HepG2 (cell line): ENCODE data around the gene NRSN2. TPM values are rescaled to one million over a fixed set of nuclear protein-coding genes. Genes with fewer than 3 reads are reported as not detected.

Source experiments
- BHLHE40 ChIP-seq: IDR thresholded peaks from 2 replicates; pipeline ENCODE4 v1.6.1; 2011; ENCODE audit warnings: low read length, improper control_type of control experiment
- BRCA1 ChIP-seq: sonication (generic); formaldehyde crosslinking; IDR thresholded peaks from 2 replicates; pipeline ENCODE4 v1.4.0; 2020; ENCODE audit warnings: missing genetic modification reagents
- FOXP1 ChIP-seq, 2 experiments: fragments of 450-650 bp in 1 of 2; IDR thresholded peaks; 2 replicates each; pipeline ENCODE4 v1.6.1; 2017 to 2018; ENCODE audit warnings: antibody characterized with exemption in 1 of 2
- HIVEP1 ChIP-seq: sonication (generic); formaldehyde crosslinking; IDR thresholded peaks from 2 replicates; pipeline ENCODE4 v1.4.0; 2020; ENCODE audit warnings: mild to moderate bottlenecking, missing genetic modification reagents
- HNF4G ChIP-seq, 2 experiments: sonication (generic) in 1 of 2; formaldehyde crosslinking in 1 of 2; IDR thresholded peaks; 2 replicates each; pipeline versions ENCODE4 v1.4.0 to v1.6.1; 2011 to 2020; ENCODE audit warnings: borderline replicate concordance in 2 of 2, low read depth in 2 of 2, mild to moderate bottlenecking in 2 of 2, low read length in 1 of 2, missing genetic modification reagents in 1 of 2, moderate library complexity in 1 of 2
- KDM5A ChIP-seq: fragments of 200-600 bp; sonication (generic); IDR thresholded peaks from 2 replicates; pipeline ENCODE4 v1.7.0; 2018; ENCODE audit warnings: antibody characterized with exemption, mild to moderate bottlenecking, low read length, borderline replicate concordance
- MAFK ChIP-seq, 2 experiments: IDR thresholded peaks in 1 of 2; conservative IDR thresholded peaks in 1 of 2; 2 replicates each; pipeline ENCODE4 v1.6.1; 2011; ENCODE audit warnings: improper control_type of control experiment in 2 of 2, low read length in 2 of 2
- NFKBIZ ChIP-seq: IDR thresholded peaks from 2 replicates; pipeline ENCODE4 v1.6.1; 2018; ENCODE audit warnings: missing genetic modification reagents, missing compliant biosample characterization
- RCOR2 ChIP-seq: IDR thresholded peaks from 2 replicates; pipeline ENCODE4 v1.6.1; 2016; ENCODE audit warnings: missing biosample characterization, missing genetic modification reagents
- REPIN1 ChIP-seq: sonication (generic); formaldehyde crosslinking; IDR thresholded peaks from 2 replicates; pipeline ENCODE4 v1.8.0; 2022; ENCODE audit warnings: missing genetic modification reagents, low read depth, mild to moderate bottlenecking, borderline replicate concordance
- SMYD3 ChIP-seq: sonication (generic); formaldehyde crosslinking; IDR thresholded peaks from 2 replicates; pipeline ENCODE4 v1.8.1; 2023; ENCODE audit warnings: mild to moderate bottlenecking, missing genetic modification reagents
- TOPORS ChIP-seq: sonication (generic); formaldehyde crosslinking; IDR thresholded peaks from 2 replicates; pipeline ENCODE4 v1.8.0; 2023; ENCODE audit warnings: mild to moderate bottlenecking, missing genetic modification reagents
- U2AF2 ChIP-seq: fragments of 200-400 bp; formaldehyde crosslinking; IDR thresholded peaks from 2 replicates; pipeline ENCODE4 v1.6.1; 2017; ENCODE audit warnings: low read depth, mild to moderate bottlenecking, low read length
- ZBTB3 ChIP-seq: sonication (generic); formaldehyde crosslinking; IDR thresholded peaks from 2 replicates; pipeline ENCODE4 v1.4.0; 2020; ENCODE audit warnings: low read depth, mild to moderate bottlenecking, moderate library complexity, missing genetic modification reagents, borderline replicate concordance
- ZNF138 ChIP-seq: sonication (generic); formaldehyde crosslinking; IDR thresholded peaks from 2 replicates; pipeline ENCODE4 v1.5.0; 2020; ENCODE audit warnings: mild to moderate bottlenecking, low read depth, missing genetic modification reagents
- ZNF720 ChIP-seq: sonication (generic); formaldehyde crosslinking; IDR thresholded peaks from 2 replicates; pipeline ENCODE4 v1.4.0; 2020; ENCODE audit warnings: missing genetic modification reagents
- polyA plus RNA-seq, 8 experiments: library from polyadenylated mRNA; depleted of rRNA in 3 of 8; stranded (reverse) in 7 of 8; unstranded in 1 of 8; fragments of >200 nt; fragmentation: Illumina TruSeq in 4 of 8; extraction: Trizol in 4 of 8; gene quantifications; 2 replicates each; pipeline versions ENCODE4 v1.2.1 to v1.2.3, GENCODE V29; 2011 to 2016; ENCODE audit warnings: low read depth in 4 of 8, missing spikeins in 1 of 8, mixed read lengths in 1 of 8; ENCODE audit not compliant: insufficient read depth in 1 of 8
- total RNA-seq, 5 experiments: library from RNA; depleted of rRNA; stranded (reverse); fragments of >200 nt; fragmentation: Illumina TruSeq; extraction: Trizol; gene quantifications; 2 replicates each; pipeline ENCODE4 v1.2.3, GENCODE V29; 2016; ENCODE audit warnings: low read depth in 1 of 5
- TF ChIP-seq, protein P1 (sequence below): sonication (generic); formaldehyde crosslinking; IDR thresholded peaks from 2 replicates; pipeline ENCODE4 v1.4.0; 2020; ENCODE audit warnings: mild to moderate bottlenecking, missing genetic modification reagents, borderline replicate concordance
- TF ChIP-seq, protein P2 (sequence below): sonication (generic); formaldehyde crosslinking; IDR thresholded peaks from 2 replicates; pipeline ENCODE4 v1.5.1; 2020; ENCODE audit warnings: missing genetic modification reagents, mild to moderate bottlenecking, borderline replicate concordance
- TF ChIP-seq, protein P3 (sequence below): sonication (generic); formaldehyde crosslinking; IDR thresholded peaks from 2 replicates; pipeline ENCODE4 v1.8.0; 2022; ENCODE audit warnings: missing genetic modification reagents, low read depth, mild to moderate bottlenecking, borderline replicate concordance
- TF ChIP-seq, protein P4 (sequence below): sonication (generic); formaldehyde crosslinking; IDR thresholded peaks from 2 replicates; pipeline ENCODE4 v1.8.1; 2023; ENCODE audit warnings: mild to moderate bottlenecking, missing genetic modification reagents

Gene NRSN2
- total and polyA plus RNA-seq, 2 of the 13 experiments (the other 11 are each of a cell fraction or from before 2014, with no cell fraction given) = 32.3 to 49.4 TPM

DNA sequence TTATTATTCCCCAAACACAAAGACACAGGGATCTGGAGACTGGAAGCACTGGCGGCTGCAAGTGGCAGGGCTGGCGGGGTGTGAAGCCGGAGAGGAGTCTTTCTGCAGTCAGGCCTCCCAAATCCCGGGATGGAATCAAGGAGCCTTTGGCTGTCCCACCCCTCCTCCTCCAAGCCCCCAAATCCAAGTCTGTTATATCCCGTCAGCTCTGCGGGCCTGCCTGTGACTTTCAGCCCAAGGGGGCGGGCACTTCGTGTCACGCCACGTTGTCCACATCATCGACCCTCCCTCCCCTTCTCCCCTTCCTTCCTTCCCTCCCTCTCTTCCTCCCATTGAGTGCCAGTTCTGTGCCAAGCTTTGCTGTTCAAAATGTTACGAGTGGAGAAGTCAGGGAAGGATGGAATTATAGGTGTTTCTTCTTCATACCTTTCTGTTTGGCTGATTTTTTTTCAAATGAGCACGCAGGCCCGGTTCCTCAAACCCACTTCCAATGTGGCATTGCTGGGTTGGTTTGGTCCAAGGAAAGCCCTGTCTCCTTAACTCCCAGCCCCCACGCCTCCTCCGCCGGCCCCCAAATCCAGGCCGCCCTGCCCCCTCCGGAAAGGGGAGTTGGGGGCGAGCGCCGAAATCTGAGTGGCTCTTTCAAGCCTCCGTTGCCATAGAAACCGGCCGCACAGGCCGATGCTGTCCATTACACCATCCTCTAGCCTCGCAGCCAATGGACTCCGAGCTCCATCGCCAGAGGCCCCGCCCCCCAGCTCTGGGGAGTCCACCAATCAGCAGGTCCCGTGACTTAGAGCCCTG, 36.9 kb upstream of the NRSN2 start (continued):
- TF ChIP-seq KDM5A (no peak), SMYD3 (no peak), MAFK (conservative IDR thresholded peaks at IDR 0.05 in 1 of 2, IDR thresholded peaks at IDR 0.05 in 1 of 2; ENCODE audit: low read length in 2 of 2) (no peak), HIVEP1 (peak; percentile 62; the same call in 1 of the 2 replicates), REPIN1 (CRISPR knock-in tag) (peak; percentile 93), HNF4G (IDR thresholded peaks at IDR 0.05; ENCODE audit: borderline replicate concordance, low read depth, low read length) (no peak), HNF4G (CRISPR knock-in tag; IDR thresholded peaks at IDR 0.05; ENCODE audit: borderline replicate concordance, low read depth) (no peak), U2AF2 (0 out of 2 replicates have a peak, but pooled peaks have one; percentile 59), RCOR2 (no peak), NFKBIZ (CRISPR knock-in tag) (no peak), TOPORS (peak; percentile 21), BHLHE40 (0 out of 2 replicates have a peak, but pooled peaks have one; percentile 8), ZNF720 (CRISPR knock-in tag) (no peak), ZNF138 (CRISPR knock-in tag) (no peak), BRCA1 (no peak; the same call in 1 of the 2 replicates), FOXP1 (IDR thresholded peaks at IDR 0.05) (no peak), FOXP1 (CRISPR knock-in tag; IDR thresholded peaks at IDR 0.05) (no peak), ZBTB3 (CRISPR knock-in tag) (no peak)
- TF ChIP-seq, protein P1, sequence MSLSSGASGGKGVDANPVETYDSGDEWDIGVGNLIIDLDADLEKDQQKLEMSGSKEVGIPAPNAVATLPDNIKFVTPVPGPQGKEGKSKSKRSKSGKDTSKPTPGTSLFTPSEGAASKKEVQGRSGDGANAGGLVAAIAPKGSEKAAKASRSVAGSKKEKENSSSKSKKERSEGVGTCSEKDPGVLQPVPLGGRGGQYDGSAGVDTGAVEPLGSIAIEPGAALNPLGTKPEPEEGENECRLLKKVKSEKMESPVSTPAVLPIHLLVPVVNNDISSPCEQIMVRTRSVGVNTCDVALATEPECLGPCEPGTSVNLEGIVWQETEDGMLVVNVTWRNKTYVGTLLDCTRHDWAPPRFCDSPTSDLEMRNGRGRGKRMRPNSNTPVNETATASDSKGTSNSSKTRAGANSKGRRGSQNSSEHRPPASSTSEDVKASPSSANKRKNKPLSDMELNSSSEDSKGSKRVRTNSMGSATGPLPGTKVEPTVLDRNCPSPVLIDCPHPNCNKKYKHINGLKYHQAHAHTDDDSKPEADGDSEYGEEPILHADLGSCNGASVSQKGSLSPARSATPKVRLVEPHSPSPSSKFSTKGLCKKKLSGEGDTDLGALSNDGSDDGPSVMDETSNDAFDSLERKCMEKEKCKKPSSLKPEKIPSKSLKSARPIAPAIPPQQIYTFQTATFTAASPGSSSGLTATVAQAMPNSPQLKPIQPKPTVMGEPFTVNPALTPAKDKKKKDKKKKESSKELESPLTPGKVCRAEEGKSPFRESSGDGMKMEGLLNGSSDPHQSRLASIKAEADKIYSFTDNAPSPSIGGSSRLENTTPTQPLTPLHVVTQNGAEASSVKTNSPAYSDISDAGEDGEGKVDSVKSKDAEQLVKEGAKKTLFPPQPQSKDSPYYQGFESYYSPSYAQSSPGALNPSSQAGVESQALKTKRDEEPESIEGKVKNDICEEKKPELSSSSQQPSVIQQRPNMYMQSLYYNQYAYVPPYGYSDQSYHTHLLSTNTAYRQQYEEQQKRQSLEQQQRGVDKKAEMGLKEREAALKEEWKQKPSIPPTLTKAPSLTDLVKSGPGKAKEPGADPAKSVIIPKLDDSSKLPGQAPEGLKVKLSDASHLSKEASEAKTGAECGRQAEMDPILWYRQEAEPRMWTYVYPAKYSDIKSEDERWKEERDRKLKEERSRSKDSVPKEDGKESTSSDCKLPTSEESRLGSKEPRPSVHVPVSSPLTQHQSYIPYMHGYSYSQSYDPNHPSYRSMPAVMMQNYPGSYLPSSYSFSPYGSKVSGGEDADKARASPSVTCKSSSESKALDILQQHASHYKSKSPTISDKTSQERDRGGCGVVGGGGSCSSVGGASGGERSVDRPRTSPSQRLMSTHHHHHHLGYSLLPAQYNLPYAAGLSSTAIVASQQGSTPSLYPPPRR (CRISPR knock-in tag) = no peak
- TF ChIP-seq, protein P2, sequence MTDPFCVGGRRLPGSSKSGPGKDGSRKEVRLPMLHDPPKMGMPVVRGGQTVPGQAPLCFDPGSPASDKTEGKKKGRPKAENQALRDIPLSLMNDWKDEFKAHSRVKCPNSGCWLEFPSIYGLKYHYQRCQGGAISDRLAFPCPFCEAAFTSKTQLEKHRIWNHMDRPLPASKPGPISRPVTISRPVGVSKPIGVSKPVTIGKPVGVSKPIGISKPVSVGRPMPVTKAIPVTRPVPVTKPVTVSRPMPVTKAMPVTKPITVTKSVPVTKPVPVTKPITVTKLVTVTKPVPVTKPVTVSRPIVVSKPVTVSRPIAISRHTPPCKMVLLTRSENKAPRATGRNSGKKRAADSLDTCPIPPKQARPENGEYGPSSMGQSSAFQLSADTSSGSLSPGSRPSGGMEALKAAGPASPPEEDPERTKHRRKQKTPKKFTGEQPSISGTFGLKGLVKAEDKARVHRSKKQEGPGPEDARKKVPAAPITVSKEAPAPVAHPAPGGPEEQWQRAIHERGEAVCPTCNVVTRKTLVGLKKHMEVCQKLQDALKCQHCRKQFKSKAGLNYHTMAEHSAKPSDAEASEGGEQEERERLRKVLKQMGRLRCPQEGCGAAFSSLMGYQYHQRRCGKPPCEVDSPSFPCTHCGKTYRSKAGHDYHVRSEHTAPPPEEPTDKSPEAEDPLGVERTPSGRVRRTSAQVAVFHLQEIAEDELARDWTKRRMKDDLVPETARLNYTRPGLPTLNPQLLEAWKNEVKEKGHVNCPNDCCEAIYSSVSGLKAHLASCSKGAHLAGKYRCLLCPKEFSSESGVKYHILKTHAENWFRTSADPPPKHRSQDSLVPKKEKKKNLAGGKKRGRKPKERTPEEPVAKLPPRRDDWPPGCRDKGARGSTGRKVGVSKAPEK (CRISPR knock-in tag) = no peak
- TF ChIP-seq, protein P3, sequence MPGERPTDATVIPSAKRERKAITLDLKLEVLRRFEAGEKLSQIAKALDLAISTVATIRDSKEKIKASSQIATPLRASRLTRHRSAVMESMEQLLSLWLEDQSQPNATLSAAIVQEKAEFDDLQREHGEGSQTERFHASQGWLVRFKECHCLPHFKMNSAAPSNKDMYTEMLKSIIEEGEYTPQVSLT = no peak
- TF ChIP-seq, protein P4, sequence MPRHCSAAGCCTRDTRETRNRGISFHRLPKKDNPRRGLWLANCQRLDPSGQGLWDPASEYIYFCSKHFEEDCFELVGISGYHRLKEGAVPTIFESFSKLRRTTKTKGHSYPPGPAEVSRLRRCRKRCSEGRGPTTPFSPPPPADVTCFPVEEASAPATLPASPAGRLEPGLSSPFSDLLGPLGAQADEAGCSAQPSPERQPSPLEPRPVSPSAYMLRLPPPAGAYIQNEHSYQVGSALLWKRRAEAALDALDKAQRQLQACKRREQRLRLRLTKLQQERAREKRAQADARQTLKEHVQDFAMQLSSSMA (CRISPR knock-in tag) = no peak
